Keratinocyte (primary cell): Measurements from ENCODE around the gene GNAT2. TPM values are rescaled to one million over a fixed set of nuclear protein-coding genes. Genes with fewer than 3 reads are reported as not detected.

ENCODE experiments used
- DNase-seq: peaks from one replicate; pipeline ENCODE4 v3.0.0-alpha.2; 2011; ENCODE audit warnings: low read depth, missing footprints, low spot score
- FAIRE-seq: peaks from 2 replicates; lab custom pipeline; 2011; peaks lifted over from hg19 to GRCh38; lab: Jason Lieb, UNC
- H2AFZ ChIP-seq: 2 replicates; pipeline ENCODE4 v1.6.0; 2012; ENCODE audit warnings: low read length, control low read depth, inconsistent platforms; ENCODE audit not compliant: control insufficient read depth
- H3K27ac ChIP-seq: 2 replicates; pipeline ENCODE4 v1.5.1; 2011; ENCODE audit warnings: low read length; ENCODE audit not compliant: control insufficient read depth, insufficient read depth
- H3K27me3 ChIP-seq: 3 replicates; pipeline ENCODE4 v1.6.0; 2011; ENCODE audit warnings: low read length; ENCODE audit not compliant: control insufficient read depth, insufficient read depth; ENCODE audit errors: extremely low read depth
- H3K36me3 ChIP-seq, 2 experiments: 2 replicates in 1 of 2; 3 replicates in 1 of 2; pipeline ENCODE4 v1.5.1; 2011; ENCODE audit warnings: low read length in 2 of 2, mild to moderate bottlenecking in 1 of 2; ENCODE audit not compliant: control insufficient read depth in 2 of 2, insufficient read depth in 2 of 2; ENCODE audit errors: extremely low read depth in 1 of 2
- H3K4me1 ChIP-seq: 3 replicates; pipeline ENCODE4 v1.5.1; 2011; ENCODE audit warnings: low read length; ENCODE audit not compliant: control insufficient read depth, insufficient read depth; ENCODE audit errors: extremely low read depth
- H3K4me2 ChIP-seq: 3 replicates; pipeline ENCODE4 v1.6.0; 2011; ENCODE audit warnings: low read depth, low read length; ENCODE audit not compliant: control insufficient read depth, insufficient read depth; ENCODE audit errors: extremely low read depth
- H3K4me3 ChIP-seq, 3 experiments: fragments of 200-600 bp in 1 of 3; sonication (generic) in 1 of 3; 2 replicates in 2 of 3; 3 replicates in 1 of 3; pipeline ENCODE4 v1.5.1; 2011 to 2016; ENCODE audit warnings: low read length in 3 of 3, mild to moderate bottlenecking in 3 of 3, control low read depth in 2 of 3, inconsistent platforms in 1 of 3, low read depth in 1 of 3, mixed read lengths in 1 of 3, mixed run types in 1 of 3, moderate library complexity in 1 of 3; ENCODE audit not compliant: control insufficient read depth in 2 of 3, insufficient read depth in 2 of 3; ENCODE audit errors: extremely low read depth in 1 of 3
- H3K79me2 ChIP-seq: 2 replicates; pipeline ENCODE4 v1.6.0; 2012; ENCODE audit warnings: low read length; ENCODE audit not compliant: control insufficient read depth, insufficient read depth
- H3K9ac ChIP-seq: 3 replicates; pipeline ENCODE4 v1.6.0; 2011; ENCODE audit warnings: low read length; ENCODE audit not compliant: control insufficient read depth, insufficient read depth; ENCODE audit errors: extremely low read depth
- H3K9me1 ChIP-seq: 3 replicates; pipeline ENCODE4 v1.6.0; 2011; ENCODE audit warnings: low read length; ENCODE audit not compliant: control insufficient read depth, insufficient read depth; ENCODE audit errors: extremely low read depth
- H3K9me3 ChIP-seq: 2 replicates; pipeline ENCODE4 v1.5.1; 2012; ENCODE audit warnings: low read depth, low read length; ENCODE audit not compliant: control insufficient read depth
- H4K20me1 ChIP-seq: 3 replicates; pipeline ENCODE4 v1.6.0; 2011; ENCODE audit warnings: low read length; ENCODE audit not compliant: control insufficient read depth, insufficient read depth; ENCODE audit errors: extremely low read depth
- CTCF ChIP-seq, 3 experiments: IDR thresholded peaks in 1 of 3; conservative IDR thresholded peaks in 1 of 3; optimal IDR thresholded peaks in 1 of 3; 2 replicates in 2 of 3; 3 replicates in 1 of 3; pipeline versions ENCODE3 to v1.5.1; 2011; ENCODE audit warnings: low read length in 3 of 3, mild to moderate bottlenecking in 3 of 3, moderate library complexity in 2 of 3, control low read depth in 1 of 3, inconsistent platforms in 1 of 3; ENCODE audit not compliant: insufficient read depth in 2 of 3; ENCODE audit errors: extremely low read depth in 1 of 3
- EZH2 ChIP-seq: IDR thresholded peaks from one replicate; pipeline ENCODE4 v1.6.1; 2012; ENCODE audit warnings: inconsistent platforms, mild to moderate bottlenecking, low read length, moderate library complexity
- dilution Hi-C: fragments of 300-500 bp; cut with MboI; formaldehyde crosslinking; loops from one replicate; pipeline ENCODE4 v1.7.0; 2020; ENCODE audit warnings: low sequenced_read_pairs; ENCODE audit not compliant: extremely low pct_ligation_motif_present
- polyA plus RNA-seq, 5 experiments: library from polyadenylated mRNA; depleted of rRNA in 3 of 5; stranded (reverse) in 3 of 5; stranded (forward) in 1 of 5; unstranded in 1 of 5; fragments of >200 nt; gene quantifications; 1 replicate in 1 of 5; 2 replicates in 3 of 5; 3 replicates in 1 of 5; pipeline versions ENCODE4 v1.2.1 to v1.2.3, GENCODE V29; 2011 to 2012; ENCODE audit warnings: missing spikeins in 2 of 5, low read depth in 1 of 5, low replicate concordance in 1 of 5

GNAT2 gene
- polyA plus RNA-seq, 1 donor (not counting 4 experiments of a cell fraction or from before 2014, with no cell fraction given): 0.17 TPM

GRCh38 chr1:109635862-109636200 is 16.4 kb upstream of the GNAT2 start:
- FAIRE-seq: no peak
- H3K9ac ChIP-seq: no peak overlapping the region
- peaks cover 0 to 9% of the 10 kb centered on the region in 2 experiments for H3K36me3 ChIP-seq
- no peak overlapping the region for H3K27ac ChIP-seq
- H3K9me1 ChIP-seq: no peaks in the 10 kb centered on the region
- no peaks in the 10 kb centered on the region for H3K4me1 ChIP-seq
- H3K79me2 ChIP-seq: no peaks in the 10 kb centered on the region
- DNase-seq: no peak
- no peaks in the 10 kb centered on the region for H3K27me3 ChIP-seq
- no peak overlapping the region for H3K4me2 ChIP-seq
- H4K20me1 ChIP-seq: no peaks in the 10 kb centered on the region
- H3K4me3 ChIP-seq: no peak overlapping the region
- dilution Hi-C loops: no loop called here
- H2AFZ ChIP-seq: no peak overlapping the region
- no peaks in the 10 kb centered on the region for H3K9me3 ChIP-seq
- TF ChIP-seq EZH2 (no peak), CTCF (optimal IDR thresholded peaks at IDR 0.05 in 1 of 3, IDR thresholded peaks at IDR 0.05 in 1 of 3, conservative IDR thresholded peaks at IDR 0.05 in 1 of 3; ENCODE audit: extremely low read depth in 1 of 3, insufficient read depth in 2 of 3, low read length in 3 of 3) (no peak)

GRCh38 chr1:109634771-109635750 is 15.6 kb upstream of the GNAT2 start:
- no peak for DNase-seq
- peaks cover 0 to 13% of the 10 kb centered on the region in 2 experiments for H3K36me3 ChIP-seq
- H2AFZ ChIP-seq: no peak overlapping the region
- H3K4me3 ChIP-seq: no peak overlapping the region
- no peaks in the 10 kb centered on the region for H3K9me3 ChIP-seq
- H3K4me2 ChIP-seq: no peak overlapping the region
- no peaks in the 10 kb centered on the region for H3K79me2 ChIP-seq
- H3K9me1 ChIP-seq: no peaks in the 10 kb centered on the region
- no peak for FAIRE-seq
- dilution Hi-C loops: no loop called here
- no peaks in the 10 kb centered on the region for H3K4me1 ChIP-seq
- H3K27me3 ChIP-seq: no peaks in the 10 kb centered on the region
- H4K20me1 ChIP-seq: no peaks in the 10 kb centered on the region
- no peak for TF ChIP-seq EZH2
- TF ChIP-seq CTCF (optimal IDR thresholded peaks at IDR 0.05 in 1 of 3, IDR thresholded peaks at IDR 0.05 in 1 of 3, conservative IDR thresholded peaks at IDR 0.05 in 1 of 3; ENCODE audit: extremely low read depth in 1 of 3, insufficient read depth in 2 of 3, low read length in 3 of 3): no peak
- H3K9ac ChIP-seq: no peak overlapping the region
- H3K27ac ChIP-seq: no peak overlapping the region
